ENCODE measurements around the gene SNX13.

DNA sequence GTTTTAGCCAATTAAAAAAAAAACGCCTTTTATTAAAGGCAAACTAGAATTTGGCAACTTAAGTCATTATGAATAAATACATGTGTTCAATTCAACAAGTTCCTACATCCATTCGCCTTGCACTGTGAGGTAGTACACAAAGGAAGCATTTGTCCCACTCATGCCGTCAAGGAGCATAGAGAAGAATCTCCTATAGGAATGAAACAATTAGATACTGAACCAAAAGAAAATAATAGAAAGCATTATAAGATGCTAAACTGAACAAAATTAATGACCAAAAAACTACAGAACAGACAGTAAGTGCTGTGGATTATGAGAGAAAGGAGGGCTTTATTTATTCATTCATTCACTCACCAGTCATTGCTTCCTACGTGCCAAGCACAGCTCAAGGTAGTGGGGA, 42.2 kb downstream of the SNX13 start:
- no peak for TF ChIP-seq POLR2A (IDR thresholded peaks at IDR 0.05)
- TF ChIP-seq, protein P1, sequence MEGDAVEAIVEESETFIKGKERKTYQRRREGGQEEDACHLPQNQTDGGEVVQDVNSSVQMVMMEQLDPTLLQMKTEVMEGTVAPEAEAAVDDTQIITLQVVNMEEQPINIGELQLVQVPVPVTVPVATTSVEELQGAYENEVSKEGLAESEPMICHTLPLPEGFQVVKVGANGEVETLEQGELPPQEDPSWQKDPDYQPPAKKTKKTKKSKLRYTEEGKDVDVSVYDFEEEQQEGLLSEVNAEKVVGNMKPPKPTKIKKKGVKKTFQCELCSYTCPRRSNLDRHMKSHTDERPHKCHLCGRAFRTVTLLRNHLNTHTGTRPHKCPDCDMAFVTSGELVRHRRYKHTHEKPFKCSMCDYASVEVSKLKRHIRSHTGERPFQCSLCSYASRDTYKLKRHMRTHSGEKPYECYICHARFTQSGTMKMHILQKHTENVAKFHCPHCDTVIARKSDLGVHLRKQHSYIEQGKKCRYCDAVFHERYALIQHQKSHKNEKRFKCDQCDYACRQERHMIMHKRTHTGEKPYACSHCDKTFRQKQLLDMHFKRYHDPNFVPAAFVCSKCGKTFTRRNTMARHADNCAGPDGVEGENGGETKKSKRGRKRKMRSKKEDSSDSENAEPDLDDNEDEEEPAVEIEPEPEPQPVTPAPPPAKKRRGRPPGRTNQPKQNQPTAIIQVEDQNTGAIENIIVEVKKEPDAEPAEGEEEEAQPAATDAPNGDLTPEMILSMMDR (IDR thresholded peaks at IDR 0.05): no peak

Measured in esophagus squamous epithelium (tissue), 4 donors.